Measurements from ENCODE around the gene ZNF425. TPM values are rescaled to one million over a fixed set of nuclear protein-coding genes. Genes with fewer than 3 reads are reported as not detected.

The ZNF425 gene
- total and polyA plus RNA-seq, 9 of the 15 experiments (the other 6 are each of a cell fraction or from before 2014, with no cell fraction given), result 0.03 to 0.89 (median 0.54) TPM

DNA sequence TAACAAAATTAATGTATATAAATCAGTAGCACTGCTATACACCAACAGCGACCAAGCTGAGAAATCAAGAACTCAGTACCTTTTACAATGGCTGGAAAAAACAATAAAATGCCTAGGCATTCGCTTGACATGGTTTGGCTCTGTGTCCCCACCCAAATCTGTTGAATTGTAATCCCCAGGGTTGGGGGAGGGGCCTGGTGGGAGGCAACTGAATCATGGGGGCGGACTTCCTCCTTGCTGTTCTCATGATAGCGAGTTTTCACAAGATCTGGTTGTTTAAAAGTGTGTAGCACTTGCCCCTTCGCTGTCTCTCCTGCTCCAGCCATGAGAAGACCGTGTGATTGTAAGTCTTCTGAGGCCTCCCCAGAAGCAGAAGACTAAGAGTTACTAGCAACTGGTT, 44.2 kb downstream of the ZNF425 start:
- intact Hi-C loops (cut with micrococcal nuclease), result no loop called here
- no TSS peak for BruUV-seq (replicated peaks)
- CTCF ChIA-PET (ENCODE audit: low intra/inter-chr PET ratio), result interaction anchor here (0.7 kb wide), 1 partner anchor 53 kb away, joined by 3 read pairs; no protein-coding TSS in a partner anchor

More for the DNA sequence above, 44.2 kb downstream of the ZNF425 start:
- Histone ChIP-seq H3K9ac (ENCODE audit: insufficient read depth in 1 of 2, low read depth in 2 of 2, low read length in 2 of 2) (no peak overlapping the region), H3K4me1 (replicated peaks in 1 of 2; ENCODE audit: control insufficient read depth in 2 of 2, insufficient read depth in 2 of 2, low read length in 2 of 2) (no peaks in the 10 kb centered on the region), H3K9me3 (replicated peaks; ENCODE audit: control insufficient read depth, insufficient read depth, low read depth, low read length) (0 out of 2 replicates have a peak, but pooled peaks cover 5% of the 10 kb centered on the region), H2AFZ (ENCODE audit: low read depth, low read length) (no peak overlapping the region), H3K36me3 (ENCODE audit: control insufficient read depth, insufficient read depth, low read length) (peaks cover 7% of the 10 kb centered on the region; the same call in 2 of the 3 replicates), H3K4me2 (ENCODE audit: insufficient read depth, low read length) (no peak overlapping the region), H3K27ac (ENCODE audit: extremely low read depth, low read depth, low read length) (no peak overlapping the region), H3K4me3 (no peak overlapping the region), H4K20me1 (replicated peaks; ENCODE audit: control insufficient read depth, insufficient read depth, low read length) (no peaks in the 10 kb centered on the region), H3K79me2 (ENCODE audit: control insufficient read depth, insufficient read depth, low read length) (no peaks in the 10 kb centered on the region), H3K9me1 (ENCODE audit: control insufficient read depth, insufficient read depth, low read length) (no peaks in the 10 kb centered on the region), H3K27me3 (ENCODE audit: control insufficient read depth in 2 of 2, insufficient read depth in 2 of 2, low read length in 2 of 2) (no peaks in the 10 kb centered on the region)
- FAIRE-seq (no peak), ATAC-seq (peak; percentile 37; the same call in 1 of the 3 replicates), DNase-seq (ENCODE audit: extremely low read depth in 1 of 4, low spot score in 3 of 4) (peak in 1 of 4 experiments; percentile 50)
- 62% methylated on average over 6 of the region's 6 CpGs for WGBS (ENCODE audit: insufficient coverage, low coverage, missing lambda C conversion rate)
- in situ Hi-C loops (cut with MboI), result no loop called here
- POLR2A ChIA-PET, result no interaction called here
- TF ChIP-seq FOXK2 (conservative IDR thresholded peaks at IDR 0.05 in 1 of 2, IDR thresholded peaks at IDR 0.05 in 1 of 2; ENCODE audit: low read depth in 2 of 2) (no peak), EWSR1 (IDR thresholded peaks at IDR 0.05; ENCODE audit: borderline replicate concordance, low read depth, partially characterized antibody) (no peak), TRIM24 (IDR thresholded peaks at IDR 0.05) (0 out of 4 replicates have a peak, but pooled peaks of 1 of the 2 experiments have one; percentile 23), SPI1 (IDR thresholded peaks at IDR 0.05; ENCODE audit: borderline replicate concordance, low read depth, low read length) (0 out of 2 replicates have a peak, but pooled peaks have one; percentile 41), KLF1 (tag; IDR thresholded peaks at IDR 0.05) (no peak), CBFA2T3 (IDR thresholded peaks at IDR 0.05) (no peak), CBX3 (IDR thresholded peaks at IDR 0.05; ENCODE audit: borderline replicate concordance in 1 of 2, low read length in 2 of 2) (peak in 1 of 2 experiments; percentile 64; a peak in 1 of 3 replicates), CC2D1A (IDR thresholded peaks at IDR 0.05) (peak; percentile 67; the same call in 1 of the 2 replicates), EGR1 (conservative IDR thresholded peaks at IDR 0.05) (peak; percentile 73)
- TF ChIP-seq, protein P1, sequence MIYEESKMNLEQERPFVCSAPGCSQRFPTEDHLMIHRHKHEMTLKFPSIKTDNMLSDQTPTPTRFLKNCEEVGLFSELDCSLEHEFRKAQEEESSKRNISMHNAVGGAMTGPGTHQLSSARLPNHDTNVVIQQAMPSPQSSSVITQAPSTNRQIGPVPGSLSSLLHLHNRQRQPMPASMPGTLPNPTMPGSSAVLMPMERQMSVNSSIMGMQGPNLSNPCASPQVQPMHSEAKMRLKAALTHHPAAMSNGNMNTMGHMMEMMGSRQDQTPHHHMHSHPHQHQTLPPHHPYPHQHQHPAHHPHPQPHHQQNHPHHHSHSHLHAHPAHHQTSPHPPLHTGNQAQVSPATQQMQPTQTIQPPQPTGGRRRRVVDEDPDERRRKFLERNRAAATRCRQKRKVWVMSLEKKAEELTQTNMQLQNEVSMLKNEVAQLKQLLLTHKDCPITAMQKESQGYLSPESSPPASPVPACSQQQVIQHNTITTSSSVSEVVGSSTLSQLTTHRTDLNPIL (CRISPR knock-in tag; IDR thresholded peaks at IDR 0.05), result no peak
- TF ChIP-seq, protein P2, sequence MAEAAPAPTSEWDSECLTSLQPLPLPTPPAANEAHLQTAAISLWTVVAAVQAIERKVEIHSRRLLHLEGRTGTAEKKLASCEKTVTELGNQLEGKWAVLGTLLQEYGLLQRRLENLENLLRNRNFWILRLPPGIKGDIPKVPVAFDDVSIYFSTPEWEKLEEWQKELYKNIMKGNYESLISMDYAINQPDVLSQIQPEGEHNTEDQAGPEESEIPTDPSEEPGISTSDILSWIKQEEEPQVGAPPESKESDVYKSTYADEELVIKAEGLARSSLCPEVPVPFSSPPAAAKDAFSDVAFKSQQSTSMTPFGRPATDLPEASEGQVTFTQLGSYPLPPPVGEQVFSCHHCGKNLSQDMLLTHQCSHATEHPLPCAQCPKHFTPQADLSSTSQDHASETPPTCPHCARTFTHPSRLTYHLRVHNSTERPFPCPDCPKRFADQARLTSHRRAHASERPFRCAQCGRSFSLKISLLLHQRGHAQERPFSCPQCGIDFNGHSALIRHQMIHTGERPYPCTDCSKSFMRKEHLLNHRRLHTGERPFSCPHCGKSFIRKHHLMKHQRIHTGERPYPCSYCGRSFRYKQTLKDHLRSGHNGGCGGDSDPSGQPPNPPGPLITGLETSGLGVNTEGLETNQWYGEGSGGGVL (CRISPR knock-in tag; IDR thresholded peaks at IDR 0.05), result no peak
- TF ChIP-seq, protein P3, sequence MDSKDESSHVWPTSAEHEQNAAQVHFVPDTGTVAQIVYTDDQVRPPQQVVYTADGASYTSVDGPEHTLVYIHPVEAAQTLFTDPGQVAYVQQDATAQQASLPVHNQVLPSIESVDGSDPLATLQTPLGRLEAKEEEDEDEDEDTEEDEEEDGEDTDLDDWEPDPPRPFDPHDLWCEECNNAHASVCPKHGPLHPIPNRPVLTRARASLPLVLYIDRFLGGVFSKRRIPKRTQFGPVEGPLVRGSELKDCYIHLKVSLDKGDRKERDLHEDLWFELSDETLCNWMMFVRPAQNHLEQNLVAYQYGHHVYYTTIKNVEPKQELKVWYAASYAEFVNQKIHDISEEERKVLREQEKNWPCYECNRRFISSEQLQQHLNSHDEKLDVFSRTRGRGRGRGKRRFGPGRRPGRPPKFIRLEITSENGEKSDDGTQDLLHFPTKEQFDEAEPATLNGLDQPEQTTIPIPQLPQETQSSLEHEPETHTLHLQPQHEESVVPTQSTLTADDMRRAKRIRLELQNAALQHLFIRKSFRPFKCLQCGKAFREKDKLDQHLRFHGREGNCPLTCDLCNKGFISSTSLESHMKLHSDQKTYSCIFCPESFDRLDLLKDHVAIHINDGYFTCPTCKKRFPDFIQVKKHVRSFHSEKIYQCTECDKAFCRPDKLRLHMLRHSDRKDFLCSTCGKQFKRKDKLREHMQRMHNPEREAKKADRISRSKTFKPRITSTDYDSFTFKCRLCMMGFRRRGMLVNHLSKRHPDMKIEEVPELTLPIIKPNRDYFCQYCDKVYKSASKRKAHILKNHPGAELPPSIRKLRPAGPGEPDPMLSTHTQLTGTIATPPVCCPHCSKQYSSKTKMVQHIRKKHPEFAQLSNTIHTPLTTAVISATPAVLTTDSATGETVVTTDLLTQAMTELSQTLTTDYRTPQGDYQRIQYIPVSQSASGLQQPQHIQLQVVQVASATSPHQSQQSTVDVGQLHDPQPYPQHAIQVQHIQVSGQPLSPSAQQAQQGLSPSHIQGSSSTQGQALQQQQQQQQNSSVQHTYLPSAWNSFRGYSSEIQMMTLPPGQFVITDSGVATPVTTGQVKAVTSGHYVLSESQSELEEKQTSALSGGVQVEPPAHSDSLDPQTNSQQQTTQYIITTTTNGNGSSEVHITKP (IDR thresholded peaks at IDR 0.05; ENCODE audit: partially characterized antibody), result peak; percentile 8

All from K562 (cell line).